Esophagus squamous epithelium (tissue), 4 donors: ENCODE results near the gene PLOD1.

Experiments used
- POLR2A ChIP-seq, 4 donors: fragments of 450-650 bp; IDR thresholded peaks; one replicate each; pipeline ENCODE4 v1.6.1; 2017; ENCODE audit warnings: antibody characterized with exemption in 4 of 4, mild to moderate bottlenecking in 4 of 4, moderate library complexity in 3 of 4
- TF ChIP-seq, protein P1 (sequence below), 6 experiments: fragments of 450-650 bp in 4 of 6; fragments of 200-600 bp in 2 of 6; sonication (generic) in 2 of 6; IDR thresholded peaks; one replicate each; pipeline ENCODE4 v1.5.1; 2016 to 2019; ENCODE audit warnings: antibody characterized with exemption in 6 of 6, mild to moderate bottlenecking in 4 of 6, moderate library complexity in 4 of 6

DNA sequence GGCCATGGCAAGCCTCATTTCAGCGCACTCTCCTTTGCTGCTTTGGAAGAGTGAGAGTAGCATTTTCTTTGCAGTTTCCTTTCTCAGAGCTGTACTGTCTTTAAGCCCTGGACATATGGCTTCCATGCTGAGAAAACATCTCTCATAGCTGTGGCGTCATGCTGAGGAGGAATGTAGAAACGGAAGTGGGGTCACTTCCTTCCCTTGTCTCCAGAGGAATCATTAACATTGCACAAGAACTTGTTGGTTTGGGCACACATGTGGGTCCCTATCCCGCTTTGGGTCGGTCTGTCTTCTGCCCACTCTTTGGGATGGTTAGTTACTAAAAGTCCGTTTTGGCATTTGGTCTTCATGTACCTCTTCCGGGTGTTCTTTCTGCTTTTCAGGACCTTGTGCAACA, 51.3 kb downstream of the PLOD1 start:
- TF ChIP-seq, protein P1, sequence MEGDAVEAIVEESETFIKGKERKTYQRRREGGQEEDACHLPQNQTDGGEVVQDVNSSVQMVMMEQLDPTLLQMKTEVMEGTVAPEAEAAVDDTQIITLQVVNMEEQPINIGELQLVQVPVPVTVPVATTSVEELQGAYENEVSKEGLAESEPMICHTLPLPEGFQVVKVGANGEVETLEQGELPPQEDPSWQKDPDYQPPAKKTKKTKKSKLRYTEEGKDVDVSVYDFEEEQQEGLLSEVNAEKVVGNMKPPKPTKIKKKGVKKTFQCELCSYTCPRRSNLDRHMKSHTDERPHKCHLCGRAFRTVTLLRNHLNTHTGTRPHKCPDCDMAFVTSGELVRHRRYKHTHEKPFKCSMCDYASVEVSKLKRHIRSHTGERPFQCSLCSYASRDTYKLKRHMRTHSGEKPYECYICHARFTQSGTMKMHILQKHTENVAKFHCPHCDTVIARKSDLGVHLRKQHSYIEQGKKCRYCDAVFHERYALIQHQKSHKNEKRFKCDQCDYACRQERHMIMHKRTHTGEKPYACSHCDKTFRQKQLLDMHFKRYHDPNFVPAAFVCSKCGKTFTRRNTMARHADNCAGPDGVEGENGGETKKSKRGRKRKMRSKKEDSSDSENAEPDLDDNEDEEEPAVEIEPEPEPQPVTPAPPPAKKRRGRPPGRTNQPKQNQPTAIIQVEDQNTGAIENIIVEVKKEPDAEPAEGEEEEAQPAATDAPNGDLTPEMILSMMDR (IDR thresholded peaks at IDR 0.05), result no peak
- TF ChIP-seq POLR2A (IDR thresholded peaks at IDR 0.05), result no peak
